ENCODE measurements around the gene USP37. TPM values are rescaled to one million over a fixed set of nuclear protein-coding genes. Genes with fewer than 3 reads are reported as not detected.

The USP37 gene
- total RNA-seq, 1 donor from 2014 or later = 5.7 TPM

- Histone ChIP-seq H3K27me3 (ENCODE audit: low read depth) (no peaks in the 10 kb centered on the region), H3K4me1 (peaks cover 3% of the 10 kb centered on the region), H3K27ac (replicated peaks) (no peak overlapping the region), H3K36me3 (peaks cover 40% of the 10 kb centered on the region), H3K4me3 (no peak overlapping the region), H3K9me3 (replicated peaks) (no peaks in the 10 kb centered on the region)
- TF ChIP-seq, protein P1, sequence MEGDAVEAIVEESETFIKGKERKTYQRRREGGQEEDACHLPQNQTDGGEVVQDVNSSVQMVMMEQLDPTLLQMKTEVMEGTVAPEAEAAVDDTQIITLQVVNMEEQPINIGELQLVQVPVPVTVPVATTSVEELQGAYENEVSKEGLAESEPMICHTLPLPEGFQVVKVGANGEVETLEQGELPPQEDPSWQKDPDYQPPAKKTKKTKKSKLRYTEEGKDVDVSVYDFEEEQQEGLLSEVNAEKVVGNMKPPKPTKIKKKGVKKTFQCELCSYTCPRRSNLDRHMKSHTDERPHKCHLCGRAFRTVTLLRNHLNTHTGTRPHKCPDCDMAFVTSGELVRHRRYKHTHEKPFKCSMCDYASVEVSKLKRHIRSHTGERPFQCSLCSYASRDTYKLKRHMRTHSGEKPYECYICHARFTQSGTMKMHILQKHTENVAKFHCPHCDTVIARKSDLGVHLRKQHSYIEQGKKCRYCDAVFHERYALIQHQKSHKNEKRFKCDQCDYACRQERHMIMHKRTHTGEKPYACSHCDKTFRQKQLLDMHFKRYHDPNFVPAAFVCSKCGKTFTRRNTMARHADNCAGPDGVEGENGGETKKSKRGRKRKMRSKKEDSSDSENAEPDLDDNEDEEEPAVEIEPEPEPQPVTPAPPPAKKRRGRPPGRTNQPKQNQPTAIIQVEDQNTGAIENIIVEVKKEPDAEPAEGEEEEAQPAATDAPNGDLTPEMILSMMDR (IDR thresholded peaks at IDR 0.05; ENCODE audit: borderline replicate concordance) = peak; percentile 67
- intact Hi-C loops (cut with micrococcal nuclease) = loop anchor here (5.0 kb wide), 1 partner anchor 164 kb away; no protein-coding TSS in a partner anchor
- DNase-seq = no peak
Measured at GRCh38 chr2:218465987-218466633, 102.0 kb downstream of the USP37 start.

- Histone ChIP-seq H3K27ac (replicated peaks) (peak overlapping the region; percentile 2), H3K9me3 (replicated peaks) (no peaks in the 10 kb centered on the region), H3K4me1 (no peaks in the 10 kb centered on the region), H3K27me3 (ENCODE audit: low read depth) (no peaks in the 10 kb centered on the region), H3K36me3 (peaks cover 63% of the 10 kb centered on the region), H3K4me3 (no peak overlapping the region)
- TF ChIP-seq, protein P1 (IDR thresholded peaks at IDR 0.05; ENCODE audit: borderline replicate concordance) = no peak
- DNase-seq = no peak
- intact Hi-C loops (cut with micrococcal nuclease) = no loop called here
Measured at GRCh38 chr2:218458598-218458997, 109.6 kb downstream of the USP37 start.

DNA sequence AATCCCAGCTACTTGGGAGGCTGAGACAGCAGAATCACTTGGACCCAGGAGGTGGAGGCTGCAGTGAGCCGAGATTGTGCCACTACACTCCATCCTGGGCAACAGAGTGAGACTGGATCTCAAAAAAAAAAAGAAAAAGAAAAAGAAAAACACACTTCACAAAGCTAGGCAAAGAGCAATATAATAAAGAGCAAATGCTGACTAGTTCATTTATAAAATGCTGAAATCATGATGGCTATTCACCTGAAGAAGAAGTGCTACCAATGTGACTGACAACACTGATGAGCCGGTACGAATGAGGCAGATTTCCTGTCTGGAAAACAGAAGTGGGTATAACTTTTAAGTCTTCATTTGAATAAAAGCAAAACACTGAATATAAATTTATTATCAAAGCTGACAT is 111.3 kb downstream of the USP37 start:
- no peaks in the 10 kb centered on the region for H3K9me3 ChIP-seq (replicated peaks)
- H3K4me3 ChIP-seq = no peak overlapping the region
- no peaks in the 10 kb centered on the region for H3K4me1 ChIP-seq
- TF ChIP-seq, protein P1 (IDR thresholded peaks at IDR 0.05; ENCODE audit: borderline replicate concordance) = no peak
- peaks cover 59% of the 10 kb centered on the region for H3K36me3 ChIP-seq
- H3K27me3 ChIP-seq (ENCODE audit: low read depth) = no peaks in the 10 kb centered on the region
- intact Hi-C loops (cut with micrococcal nuclease) = no loop called here
- no peak overlapping the region for H3K27ac ChIP-seq (replicated peaks)
- no peak for DNase-seq

DNA sequence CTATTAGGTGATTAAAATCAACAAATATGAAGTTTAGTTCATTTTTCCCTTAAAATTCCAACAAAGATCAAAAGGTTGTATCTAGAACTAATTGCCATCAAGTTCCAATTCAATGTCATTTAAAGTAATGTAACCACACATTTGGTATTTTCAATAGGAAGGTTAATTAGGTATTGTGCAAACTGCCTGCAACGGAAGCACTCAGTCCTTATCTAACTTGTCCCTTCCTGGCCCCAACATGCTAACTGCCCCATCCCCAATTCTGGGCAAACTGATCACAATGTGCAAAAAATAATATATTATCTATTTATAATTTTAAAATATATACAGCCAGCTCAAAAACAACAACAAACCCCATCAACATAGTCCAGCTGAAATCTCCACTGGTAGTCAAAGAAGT is 116.1 kb downstream of the USP37 start:
- TF ChIP-seq, protein P1 (IDR thresholded peaks at IDR 0.05; ENCODE audit: borderline replicate concordance) = no peak
- no peak for DNase-seq
- H3K4me3 ChIP-seq = no peak overlapping the region
- H3K27me3 ChIP-seq (ENCODE audit: low read depth) = no peaks in the 10 kb centered on the region
- intact Hi-C loops (cut with micrococcal nuclease) = no loop called here
- H3K36me3 ChIP-seq = peaks cover 63% of the 10 kb centered on the region
- H3K27ac ChIP-seq (replicated peaks) = no peak overlapping the region
- no peaks in the 10 kb centered on the region for H3K4me1 ChIP-seq
- no peaks in the 10 kb centered on the region for H3K9me3 ChIP-seq (replicated peaks)

- no peaks in the 10 kb centered on the region for H3K27me3 ChIP-seq (ENCODE audit: low read depth)
- peaks cover 43% of the 10 kb centered on the region for H3K36me3 ChIP-seq
- TF ChIP-seq, protein P1 (IDR thresholded peaks at IDR 0.05; ENCODE audit: borderline replicate concordance) = no peak
- H3K9me3 ChIP-seq (replicated peaks) = no peaks in the 10 kb centered on the region
- no peak overlapping the region for H3K27ac ChIP-seq (replicated peaks)
- DNase-seq = no peak
- intact Hi-C loops (cut with micrococcal nuclease) = no loop called here
- H3K4me1 ChIP-seq = no peaks in the 10 kb centered on the region
- no peak overlapping the region for H3K4me3 ChIP-seq
Measured at GRCh38 chr2:218448934-218449333, 119.2 kb downstream of the USP37 start.

All from left ventricle myocardium inferior (tissue), 1 donor.